Common myeloid progenitor, CD34-positive (primary cell): Measurements from ENCODE around the gene FAM163A.

Experiments used
- CTCF ChIA-PET: fragments of 350-600 bp; sonication (Branson Sonifier 250); formaldehyde crosslinking; loops from one replicate; lab custom pipeline; 2021; ENCODE audit warnings: antibody characterized with exemption; lab: Charles Lee
- POLR2A ChIA-PET: fragments of 350-600 bp; sonication (Branson Sonifier 250); formaldehyde crosslinking; loops from one replicate; lab custom pipeline; 2021; ENCODE audit warnings: antibody characterized with exemption; lab: Charles Lee
- DNase-seq, 3 donors: peaks; one replicate each; pipeline versions ENCODE4 v3.0.0 to v3.0.0-alpha.2; 2013
- H3K27ac ChIP-seq, 2 experiments: 1 replicate in 1 of 2; 2 replicates in 1 of 2; pipeline ENCODE4 v1.7.0; 2013; ENCODE audit warnings: inconsistent platforms in 2 of 2, low read length in 2 of 2, mild to moderate bottlenecking in 2 of 2, low read depth in 1 of 2, moderate library complexity in 1 of 2; ENCODE audit not compliant: severe bottlenecking in 2 of 2, insufficient read depth in 1 of 2, poor library complexity in 1 of 2
- H3K27me3 ChIP-seq, 5 experiments: replicated peaks in 2 of 5; 1 replicate in 3 of 5; 2 replicates in 2 of 5; pipeline versions ENCODE4 v1.6.1 to v1.7.0; 2013; ENCODE audit warnings: low read length in 4 of 5, mild to moderate bottlenecking in 2 of 5, moderate library complexity in 2 of 5, inconsistent platforms in 1 of 5; ENCODE audit not compliant: insufficient read depth in 5 of 5, control insufficient read depth in 4 of 5
- H3K36me3 ChIP-seq, 4 experiments: 1 replicate in 2 of 4; 2 replicates in 2 of 4; pipeline versions ENCODE4 v1.6.1 to v1.7.0; 2013; ENCODE audit warnings: low read length in 3 of 4, control low read depth in 1 of 4, mild to moderate bottlenecking in 1 of 4; ENCODE audit not compliant: control insufficient read depth in 4 of 4, insufficient read depth in 4 of 4
- H3K4me1 ChIP-seq, 4 experiments: 1 replicate in 3 of 4; 2 replicates in 1 of 4; pipeline versions ENCODE4 v1.6.1 to v1.7.1; 2013; ENCODE audit warnings: low read length in 3 of 4, mild to moderate bottlenecking in 3 of 4, control low read depth in 1 of 4, inconsistent platforms in 1 of 4, moderate library complexity in 1 of 4; ENCODE audit not compliant: control insufficient read depth in 4 of 4, insufficient read depth in 4 of 4; ENCODE audit errors: control extremely low read depth in 1 of 4
- H3K4me3 ChIP-seq, 7 experiments: 1 replicate in 4 of 7; 2 replicates in 3 of 7; pipeline versions ENCODE4 v1.5.1 to v1.7.0; 2013; ENCODE audit warnings: mild to moderate bottlenecking in 7 of 7, low read length in 6 of 7, moderate library complexity in 6 of 7, inconsistent platforms in 2 of 7, low read depth in 2 of 7, control low read depth in 1 of 7; ENCODE audit not compliant: insufficient read depth in 4 of 7, control insufficient read depth in 1 of 7; ENCODE audit errors: extremely low read depth in 1 of 7
- H3K9me3 ChIP-seq, 5 experiments: 1 replicate in 4 of 5; 2 replicates in 1 of 5; pipeline versions ENCODE4 v1.6.1 to v1.7.1; 2013; ENCODE audit warnings: low read length in 4 of 5, mild to moderate bottlenecking in 2 of 5, inconsistent platforms in 1 of 5, low read depth in 1 of 5, moderate library complexity in 1 of 5; ENCODE audit not compliant: control insufficient read depth in 4 of 5, insufficient read depth in 2 of 5; ENCODE audit errors: control extremely low read depth in 1 of 5
- WGBS: methylation state at CpG from one replicate; pipeline ENCODE4 v1.1.5; 2013; ENCODE audit not compliant: insufficient coverage; 5-methylcytosine and 5-hydroxymethylcytosine counted together

Gene FAM163A

GRCh38 chr1:179775009-179775408, 31.9 kb downstream of the FAM163A start:
- Histone ChIP-seq H3K4me1 (no peaks in the 10 kb centered on the region), H3K4me3 (no peak overlapping the region), H3K27ac (no peak overlapping the region), H3K36me3 (no peaks in the 10 kb centered on the region), H3K9me3 (peaks cover 0 to 4% (median 2%) of the 10 kb centered on the region in 5 experiments), H3K27me3 (peaks cover 0 to 2% (median 0%) of the 10 kb centered on the region in 5 experiments)
- ChIA-PET CTCF (no interaction called here), POLR2A (no interaction called here)
- DNase-seq: no peak
- 97% methylated on average over 6 of the region's 6 CpGs for WGBS

GRCh38 chr1:179776831-179777230, 33.7 kb downstream of the FAM163A start:
- Histone ChIP-seq H3K36me3 (no peaks in the 10 kb centered on the region), H3K4me1 (no peaks in the 10 kb centered on the region), H3K27me3 (peaks cover 0 to 2% (median 0%) of the 10 kb centered on the region in 5 experiments), H3K4me3 (no peak overlapping the region), H3K9me3 (peaks cover 0 to 4% (median 2%) of the 10 kb centered on the region in 5 experiments), H3K27ac (no peak overlapping the region)
- CTCF ChIA-PET: interaction anchor here (1.4 kb wide), 1 partner anchor 33 kb away, joined by 7 read pairs; no protein-coding TSS in a partner anchor
- POLR2A ChIA-PET: no interaction called here
- no peak for DNase-seq
- WGBS: 100% methylated on average over 1 of the region's 2 CpGs

DNA sequence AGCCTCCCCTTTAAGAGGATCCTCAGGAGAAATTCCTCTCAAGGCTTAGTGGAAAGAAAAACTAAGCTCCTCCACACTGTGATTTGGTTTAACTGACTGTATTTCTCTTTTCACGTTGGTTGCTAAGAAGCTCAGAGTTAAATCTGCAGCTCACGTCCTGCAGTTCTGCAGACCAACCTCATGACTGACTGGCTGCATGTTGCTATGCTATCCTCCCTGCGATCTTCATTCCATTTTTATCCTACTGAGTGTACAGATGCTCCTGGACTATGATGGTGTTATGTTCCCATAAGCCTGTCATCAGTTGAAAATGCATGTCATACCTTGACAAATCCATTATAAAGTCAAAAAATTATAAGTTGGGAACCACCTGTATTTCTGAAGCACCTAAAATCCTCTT, 34.6 kb downstream of the FAM163A start:
- H3K9me3 ChIP-seq: peaks cover 0 to 4% (median under 1%) of the 10 kb centered on the region in 5 experiments
- no peak for DNase-seq
- peaks cover 0 to 2% (median 0%) of the 10 kb centered on the region in 5 experiments for H3K27me3 ChIP-seq
- no peaks in the 10 kb centered on the region for H3K36me3 ChIP-seq
- no peak overlapping the region for H3K27ac ChIP-seq
- no peak overlapping the region for H3K4me3 ChIP-seq
- 97% methylated on average over 2 of the region's 3 CpGs for WGBS
- POLR2A ChIA-PET: no interaction called here
- CTCF ChIA-PET: interaction anchor here (1.4 kb wide), 1 partner anchor 32 kb away, joined by 7 read pairs; no protein-coding TSS in a partner anchor
- no peaks in the 10 kb centered on the region for H3K4me1 ChIP-seq

GRCh38 chr1:179779645-179780272, 36.7 kb downstream of the FAM163A start:
- POLR2A ChIA-PET: no interaction called here
- H3K4me1 ChIP-seq: no peaks in the 10 kb centered on the region
- H3K9me3 ChIP-seq: no peaks in the 10 kb centered on the region
- CTCF ChIA-PET: interaction anchor here (2.1 kb wide), 1 partner anchor 74 kb away, joined by 5 read pairs; no protein-coding TSS in a partner anchor
- H3K27me3 ChIP-seq: peaks cover 0 to 7% (median 0%) of the 10 kb centered on the region in 5 experiments
- no peaks in the 10 kb centered on the region for H3K36me3 ChIP-seq
- H3K4me3 ChIP-seq: no peak overlapping the region
- no peak for DNase-seq
- WGBS: no CpG with 5 or more reads among the region's 2 CpGs
- H3K27ac ChIP-seq: no peak overlapping the region

- H3K27me3 ChIP-seq: peaks cover 0 to 8% (median 0%) of the 10 kb centered on the region in 5 experiments
- H3K27ac ChIP-seq: no peak overlapping the region
- no peaks in the 10 kb centered on the region for H3K4me1 ChIP-seq
- 93% methylated on average over 7 of the region's 10 CpGs for WGBS
- H3K9me3 ChIP-seq: no peaks in the 10 kb centered on the region
- no peak for DNase-seq
- no peak overlapping the region for H3K4me3 ChIP-seq
- ChIA-PET CTCF (no interaction called here), POLR2A (interaction anchor here (0.6 kb wide), 1 partner anchor 358 kb away, joined by 7 read pairs; no protein-coding TSS in a partner anchor)
- H3K36me3 ChIP-seq: no peaks in the 10 kb centered on the region
These were observed 38.9 kb downstream of the FAM163A start for GRCh38 chr1:179781962-179782361.

- no peak overlapping the region for H3K27ac ChIP-seq
- 72% methylated on average over 3 of the region's 4 CpGs for WGBS
- no peak for DNase-seq
- no peaks in the 10 kb centered on the region for H3K4me1 ChIP-seq
- ChIA-PET POLR2A (no interaction called here), CTCF (interaction anchor here (1.4 kb wide), 1 partner anchor 24 kb away, joined by 4 read pairs; no protein-coding TSS in a partner anchor)
- H3K4me3 ChIP-seq: no peak overlapping the region
- no peaks in the 10 kb centered on the region for H3K36me3 ChIP-seq
- no peaks in the 10 kb centered on the region for H3K9me3 ChIP-seq
- H3K27me3 ChIP-seq: peaks cover 0 to 7% (median 0%) of the 10 kb centered on the region in 5 experiments
These were observed 41.9 kb downstream of the FAM163A start for GRCh38 chr1:179785031-179785431.

DNA sequence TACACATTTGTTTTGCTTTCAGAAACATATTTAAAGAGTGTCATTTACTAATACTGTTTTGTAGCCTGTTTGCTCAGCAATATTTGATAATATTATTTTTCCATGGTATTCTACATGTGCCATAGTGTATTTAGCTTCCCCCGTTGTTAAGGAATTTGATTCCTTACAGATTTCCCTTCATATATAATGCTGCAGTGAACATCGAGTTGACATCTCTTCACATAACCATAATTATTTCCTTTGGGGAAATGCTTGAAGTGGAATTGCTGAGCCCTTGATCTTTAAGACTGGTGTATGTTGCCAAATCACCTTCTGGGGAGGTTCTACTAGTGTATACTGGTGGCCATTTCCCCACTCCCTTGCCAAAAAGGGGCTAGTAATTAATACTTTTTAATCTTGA, 42.6 kb downstream of the FAM163A start:
- POLR2A ChIA-PET: no interaction called here
- Histone ChIP-seq H3K27me3 (peaks cover 0 to 7% (median 0%) of the 10 kb centered on the region in 5 experiments), H3K9me3 (no peaks in the 10 kb centered on the region), H3K36me3 (no peaks in the 10 kb centered on the region), H3K4me1 (no peaks in the 10 kb centered on the region), H3K27ac (no peak overlapping the region), H3K4me3 (no peak overlapping the region)
- WGBS: no CpG with 5 or more reads among the region's 2 CpGs
- DNase-seq: no peak
- CTCF ChIA-PET: interaction anchor here (0.8 to 1.4 kb wide), 2 partner anchors 23 to 29 kb away, joined by 3 to 4 read pairs; no protein-coding TSS in a partner anchor
